IMR-90 (cell line): ENCODE data around the gene SYNE2. TPM values are rescaled to one million over a fixed set of nuclear protein-coding genes. Genes with fewer than 3 reads are reported as not detected.

Source experiments
- ATAC-seq: fragments of 200-7000 bp; cut with Tn5 transposase; 2 replicates; pipeline ENCODE4 v1.9.1; 2020; ENCODE audit warnings: low read depth, mild to moderate bottlenecking, moderate library complexity
- BruUV-seq: library from RNA; stranded (reverse); fragments of 400-500 nt; replicated peaks from 2 replicates; lab custom pipeline; 2021; lab: Mats Ljungman, UMichigan
- CTCF ChIA-PET: fragments of 300-600 bp; formaldehyde crosslinking; extraction: SDS; loops from one replicate; lab custom pipeline; 2021; ENCODE audit warnings: antibody characterized with exemption; lab: Yijun Ruan, JAX
- POLR2A ChIA-PET: fragments of 300-600 bp; sonication (Branson Sonifier 250); formaldehyde crosslinking; loops from one replicate; lab custom pipeline; 2022; ENCODE audit warnings: antibody characterized with exemption; ENCODE audit not compliant: unreplicated experiment; lab: Charles Lee
- DNase-seq: peaks from one replicate; pipeline ENCODE4 v3.0.0; 2013
- H2AFZ ChIP-seq: replicated peaks from 2 replicates; pipeline ENCODE3; 2013; ENCODE audit warnings: low read length, mild to moderate bottlenecking; ENCODE audit not compliant: poor library complexity
- H2AK5ac ChIP-seq: 2 replicates; pipeline ENCODE4 v1.6.1; 2013; ENCODE audit warnings: low read depth, low read length, inconsistent platforms
- H2AK9ac ChIP-seq: replicated peaks from 2 replicates; pipeline ENCODE3; 2013; ENCODE audit warnings: mild to moderate bottlenecking, low read depth, low read length, moderate library complexity; ENCODE audit not compliant: poor library complexity
- H2BK120ac ChIP-seq: 2 replicates; pipeline ENCODE4 v1.6.1; 2013; ENCODE audit warnings: low read depth, low read length, inconsistent platforms
- H2BK15ac ChIP-seq: 3 replicates; pipeline ENCODE4 v1.6.1; 2013; ENCODE audit warnings: low read depth, low read length, inconsistent platforms
- H2BK20ac ChIP-seq: 2 replicates; pipeline ENCODE4 v1.6.1; 2013; ENCODE audit warnings: low read depth, mild to moderate bottlenecking, inconsistent platforms, low read length, moderate library complexity
- H2BK5ac ChIP-seq: 2 replicates; pipeline ENCODE4 v1.6.1; 2013; ENCODE audit warnings: mild to moderate bottlenecking, low read depth, low read length, inconsistent platforms; ENCODE audit not compliant: poor library complexity, severe bottlenecking
- H3K14ac ChIP-seq: replicated peaks from 2 replicates; pipeline ENCODE4 v1.6.1; 2013; ENCODE audit warnings: low read depth, low read length, inconsistent platforms
- H3K18ac ChIP-seq: 2 replicates; pipeline ENCODE4 v1.6.1; 2013; ENCODE audit warnings: low read depth, low read length, control low read depth
- H3K23ac ChIP-seq: 2 replicates; pipeline ENCODE4 v1.6.1; 2013; ENCODE audit warnings: low read depth, low read length, inconsistent platforms
- H3K27ac ChIP-seq: 2 replicates; pipeline ENCODE4 v1.5.1; 2013; ENCODE audit warnings: mild to moderate bottlenecking, control low read depth, low read length; ENCODE audit not compliant: insufficient read depth
- H3K27me3 ChIP-seq: 2 replicates; pipeline ENCODE4 v1.6.1; 2013; ENCODE audit warnings: low read length; ENCODE audit not compliant: control insufficient read depth, insufficient read depth
- H3K36me3 ChIP-seq: 2 replicates; pipeline ENCODE4 v1.6.1; 2013; ENCODE audit warnings: low read length, mixed read lengths; ENCODE audit not compliant: control insufficient read depth, insufficient read depth
- H3K4ac ChIP-seq: 2 replicates; pipeline ENCODE4 v1.6.1; 2013; ENCODE audit warnings: low read depth, low read length, inconsistent platforms
- H3K4me1 ChIP-seq: 2 replicates; pipeline ENCODE4 v1.6.1; 2013; ENCODE audit warnings: low read length, mixed read lengths; ENCODE audit not compliant: control insufficient read depth, insufficient read depth
- H3K4me2 ChIP-seq: 2 replicates; pipeline ENCODE4 v1.6.1; 2013; ENCODE audit warnings: low read depth, mild to moderate bottlenecking, control low read depth, low read length, moderate library complexity
- H3K4me3 ChIP-seq: 2 replicates; pipeline ENCODE4 v1.5.1; 2013; ENCODE audit warnings: low read depth, mild to moderate bottlenecking, control low read depth, low read length, moderate library complexity; ENCODE audit not compliant: insufficient read depth
- H3K56ac ChIP-seq: 2 replicates; pipeline ENCODE4 v1.6.1; 2013; ENCODE audit warnings: low read length, inconsistent platforms; ENCODE audit not compliant: insufficient read depth; ENCODE audit errors: extremely low read depth
- H3K79me1 ChIP-seq, 2 experiments: 2 replicates each; pipeline ENCODE4 v1.6.1; 2013; ENCODE audit warnings: low read length in 2 of 2, inconsistent platforms in 1 of 2, low read depth in 1 of 2
- H3K9ac ChIP-seq: 2 replicates; pipeline ENCODE4 v1.6.1; 2013; ENCODE audit warnings: low read depth, low read length, control low read depth
- H3K9me1 ChIP-seq: 2 replicates; pipeline ENCODE4 v1.6.1; 2013; ENCODE audit warnings: low read length, inconsistent platforms; ENCODE audit not compliant: insufficient read depth
- H3K9me3 ChIP-seq: 2 replicates; pipeline ENCODE4 v1.6.1; 2013; ENCODE audit warnings: low read length; ENCODE audit not compliant: control insufficient read depth, insufficient read depth
- H4K20me1 ChIP-seq: 2 replicates; pipeline ENCODE4 v1.6.1; 2013; ENCODE audit warnings: low read length, inconsistent platforms; ENCODE audit not compliant: insufficient read depth
- H4K5ac ChIP-seq: 2 replicates; pipeline ENCODE4 v1.6.1; 2013; ENCODE audit warnings: mild to moderate bottlenecking, low read depth, low read length, control low read depth
- H4K8ac ChIP-seq, 2 experiments: 2 replicates each; pipeline ENCODE4 v1.6.1; 2013; ENCODE audit warnings: low read depth in 2 of 2, low read length in 2 of 2, control low read depth in 1 of 2, inconsistent platforms in 1 of 2
- H4K91ac ChIP-seq: 2 replicates; pipeline ENCODE4 v1.6.1; 2013; ENCODE audit warnings: low read depth, low read length, inconsistent platforms; ENCODE audit not compliant: insufficient read depth
- BHLHE40 ChIP-seq: fragments of 150-350 bp; IDR thresholded peaks from 2 replicates; pipeline ENCODE4 v1.6.1; 2016; ENCODE audit warnings: mild to moderate bottlenecking, low read depth, low read length
- CEBPB ChIP-seq: IDR thresholded peaks from 2 replicates; pipeline ENCODE4 v1.6.1; 2012; ENCODE audit warnings: low read depth, low read length, improper control_type of control experiment
- CHD1 ChIP-seq: IDR thresholded peaks from 2 replicates; pipeline ENCODE4 v1.6.1; 2012; ENCODE audit warnings: low read depth, low read length, improper control_type of control experiment
- CTCF ChIP-seq: conservative IDR thresholded peaks from 2 replicates; pipeline ENCODE4 v1.5.1; 2012; ENCODE audit warnings: mild to moderate bottlenecking, low read depth, low read length, improper control_type of control experiment
- ELK1 ChIP-seq: fragments of 150-350 bp; IDR thresholded peaks from 2 replicates; pipeline ENCODE4 v1.6.1; 2016; ENCODE audit warnings: low read depth, mild to moderate bottlenecking, low read length, moderate library complexity, borderline replicate concordance
- FOS ChIP-seq: fragments of 150-350 bp; IDR thresholded peaks from 2 replicates; pipeline ENCODE4 v1.6.1; 2016; ENCODE audit warnings: low read depth, low read length
- MAFK ChIP-seq: IDR thresholded peaks from 2 replicates; pipeline ENCODE4 v1.6.1; 2012; ENCODE audit warnings: low read depth, low read length, improper control_type of control experiment
- MAZ ChIP-seq: IDR thresholded peaks from 2 replicates; pipeline ENCODE4 v1.6.1; 2012; ENCODE audit warnings: low read depth, mild to moderate bottlenecking, low read length, improper control_type of control experiment, moderate library complexity, borderline replicate concordance
- MXI1 ChIP-seq: IDR thresholded peaks from 2 replicates; pipeline ENCODE4 v1.6.1; 2012; ENCODE audit warnings: low read depth, mild to moderate bottlenecking, low read length, moderate library complexity, borderline replicate concordance
- NFE2L2 ChIP-seq: fragments of 150-350 bp; IDR thresholded peaks from 2 replicates; pipeline ENCODE4 v1.6.1; 2016; ENCODE audit warnings: low read depth, mild to moderate bottlenecking, low read length
- POLR2A ChIP-seq: IDR thresholded peaks from 2 replicates; pipeline ENCODE4 v1.6.1; 2012; ENCODE audit warnings: mild to moderate bottlenecking, low read depth, low read length
- RAD21 ChIP-seq: IDR thresholded peaks from 2 replicates; pipeline ENCODE4 v1.6.1; 2012; ENCODE audit warnings: low read length, improper control_type of control experiment
- RCOR1 ChIP-seq: IDR thresholded peaks from 2 replicates; pipeline ENCODE4 v1.6.1; 2012; ENCODE audit warnings: mild to moderate bottlenecking, low read length, improper control_type of control experiment; ENCODE audit not compliant: insufficient replicate concordance
- RFX5 ChIP-seq: IDR thresholded peaks from 2 replicates; pipeline ENCODE4 v1.8.0; 2012; ENCODE audit warnings: low read depth, mild to moderate bottlenecking, low read length, moderate library complexity
- SMC3 ChIP-seq: fragments of 150-350 bp; IDR thresholded peaks from 2 replicates; pipeline ENCODE4 v1.6.1; 2016; ENCODE audit warnings: low read depth, mild to moderate bottlenecking, antibody characterized with exemption, low read length, moderate library complexity
- USF2 ChIP-seq: fragments of 150-350 bp; IDR thresholded peaks from 2 replicates; pipeline ENCODE4 v1.6.1; 2017; ENCODE audit warnings: mild to moderate bottlenecking, antibody characterized with exemption, low read length, low read depth
- WGBS, 2 experiments: methylation state at CpG; one replicate each; pipeline versions ENCODE4 v1.1.5 to v1.1.7; 2013; ENCODE audit warnings: missing lambda C conversion rate in 2 of 2; ENCODE audit not compliant: insufficient read length in 1 of 2; ENCODE audit errors: extremely low coverage in 2 of 2; 5-methylcytosine and 5-hydroxymethylcytosine counted together
- dilution Hi-C: fragments of 300-500 bp; cut with HindIII; formaldehyde crosslinking; loops from one replicate; pipeline ENCODE4 v1.14.3; 2018; ENCODE audit warnings: low sequenced_read_pairs; ENCODE audit not compliant: unreplicated experiment
- in situ Hi-C: fragments of 300-500 bp; cut with MboI; formaldehyde crosslinking; loops from 3 replicates; pipeline ENCODE4 v1.14.3; 2019; ENCODE audit warnings: low sequenced_read_pairs, inconsistent platforms, mixed read lengths
- intact Hi-C: fragments of 100-400 bp; cut with micrococcal nuclease; formaldehyde crosslinking; loops from 2 replicates; pipeline ENCODE4 v1.10.0; 2022
- polyA plus RNA-seq, 3 experiments: library from polyadenylated mRNA; depleted of rRNA; stranded (reverse); fragments of >200 nt; gene quantifications; 2 replicates each; pipeline ENCODE4 v1.2.3, GENCODE V29; 2012; ENCODE audit warnings: low replicate concordance in 1 of 3
- total RNA-seq: library from RNA; depleted of rRNA; stranded (reverse); fragments of >200 nt; gene quantifications from 2 replicates; pipeline ENCODE4 v1.2.3, GENCODE V29; 2012

SYNE2 gene
- total and polyA plus RNA-seq, 2 of the 4 experiments (the other 2 are of a cell fraction): 5.2 to 28.9 TPM

DNA sequence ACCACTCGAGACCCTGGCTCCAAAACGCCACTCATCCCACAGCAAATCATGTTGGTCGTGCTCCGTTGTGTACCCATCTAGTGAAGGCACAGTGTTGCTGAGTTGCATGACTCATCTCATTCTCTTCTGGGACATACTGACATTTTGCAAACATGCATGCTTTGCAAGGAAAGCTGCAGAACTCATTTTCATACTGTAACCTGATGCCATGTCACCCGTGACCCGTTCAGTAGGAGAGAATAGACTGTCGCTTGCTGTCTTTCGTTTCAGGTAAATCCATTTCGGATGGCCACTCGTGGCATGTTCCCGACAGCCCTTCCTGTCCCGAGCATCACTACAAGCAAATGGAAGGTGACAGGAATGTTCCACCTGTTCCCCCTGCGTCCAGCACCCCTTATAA is 363.2 kb downstream of the SYNE2 start:
- no peak overlapping the region for H3K4me2 ChIP-seq
- intact Hi-C loops (no loop called here), dilution Hi-C loops (no loop called here), in situ Hi-C loops (no loop called here)
- H3K23ac ChIP-seq: no peak overlapping the region
- no peaks in the 10 kb centered on the region for H3K9me3 ChIP-seq
- H2BK5ac ChIP-seq: no peak overlapping the region
- DNase-seq (peak; percentile 10), ATAC-seq (no peak)
- H3K4me3 ChIP-seq: no peak overlapping the region
- peak overlapping the region; percentile 57 for H2AK9ac ChIP-seq
- H3K9me1 ChIP-seq: peaks cover 8% of the 10 kb centered on the region; the same call in 1 of the 2 replicates
- H2BK15ac ChIP-seq: no peak overlapping the region
- no peak overlapping the region for H4K8ac ChIP-seq
- no peaks in the 10 kb centered on the region for H3K27me3 ChIP-seq
- H3K4me1 ChIP-seq: 0 out of 2 replicates have a peak, but pooled peaks cover 1% of the 10 kb centered on the region
- no peak overlapping the region for H2BK120ac ChIP-seq
- no peak overlapping the region for H3K4ac ChIP-seq
- no peaks in the 10 kb centered on the region for H4K20me1 ChIP-seq
- peaks cover 13% of the 10 kb centered on the region; the same call in 1 of the 2 replicates for H3K36me3 ChIP-seq
- no peak overlapping the region for H2AK5ac ChIP-seq
- 0 out of 2 replicates have a peak overlapping the region, but pooled peaks have one; percentile 40 for H3K14ac ChIP-seq
- no peaks in the 10 kb centered on the region for H3K79me1 ChIP-seq
- no peak overlapping the region for H3K27ac ChIP-seq
- no peak overlapping the region for H3K56ac ChIP-seq
- TF ChIP-seq MXI1 (no peak), CTCF (no peak), RCOR1 (no peak), POLR2A (no peak), SMC3 (no peak), CHD1 (no peak), NFE2L2 (no peak), MAZ (no peak), ELK1 (no peak), USF2 (no peak), FOS (no peak), BHLHE40 (no peak), RFX5 (no peak), MAFK (no peak), RAD21 (no peak), CEBPB (no peak)
- no peak overlapping the region for H2BK20ac ChIP-seq
- H3K9ac ChIP-seq: no peak overlapping the region
- no TSS peak for BruUV-seq
- CTCF ChIA-PET: no interaction called here
- no peak overlapping the region for H3K18ac ChIP-seq
- peak overlapping the region; percentile 29 for H2AFZ ChIP-seq
- no peak overlapping the region for H4K5ac ChIP-seq
- 86% methylated on average over 8 of the region's 13 CpGs; no CpG with 5 or more reads in 1 of the 2 experiments for WGBS, 2 experiments
- POLR2A ChIA-PET: no interaction called here
- no peak overlapping the region for H4K91ac ChIP-seq
